HEK293 (cell line): ENCODE results near the gene DST.

ENCODE experiments used
- GLIS2 ChIP-seq: fragments of 450-650 bp; formaldehyde crosslinking; IDR thresholded peaks from 2 replicates; pipeline ENCODE4 v1.5.1; 2016; ENCODE audit warnings: missing biosample characterization, missing genetic modification characterization
- HOXC10 ChIP-seq: sonication (generic); formaldehyde crosslinking; IDR thresholded peaks from 2 replicates; pipeline ENCODE4 v1.8.1; 2023; ENCODE audit warnings: mild to moderate bottlenecking, missing genetic modification reagents
- RBAK ChIP-seq: fragments of 450-650 bp; formaldehyde crosslinking; IDR thresholded peaks from 2 replicates; pipeline ENCODE4 v1.5.1; 2016; ENCODE audit warnings: missing biosample characterization, missing genetic modification characterization
- SETDB1 ChIP-seq: IDR thresholded peaks from one replicate; pipeline ENCODE4 v1.6.1; 2017; ENCODE audit warnings: mild to moderate bottlenecking, low read length, moderate library complexity, mixed read lengths; ENCODE audit not compliant: insufficient read length
- SP2 ChIP-seq: fragments of 450-650 bp; formaldehyde crosslinking; IDR thresholded peaks from 2 replicates; pipeline ENCODE4 v1.5.1; 2016; ENCODE audit warnings: missing biosample characterization, missing genetic modification characterization
- SP7 ChIP-seq: fragments of 450-650 bp; formaldehyde crosslinking; IDR thresholded peaks from 2 replicates; pipeline ENCODE4 v1.5.1; 2016; ENCODE audit warnings: missing biosample characterization, missing genetic modification characterization
- ZBTB1 ChIP-seq: fragments of 450-650 bp; formaldehyde crosslinking; IDR thresholded peaks from 2 replicates; pipeline ENCODE4 v1.5.1; 2016; ENCODE audit warnings: missing biosample characterization, missing genetic modification characterization
- ZBTB17 ChIP-seq: fragments of 450-650 bp; formaldehyde crosslinking; IDR thresholded peaks from 2 replicates; pipeline ENCODE4 v1.5.1; 2016; ENCODE audit warnings: missing biosample characterization, missing genetic modification characterization
- ZBTB48 ChIP-seq: fragments of 450-650 bp; formaldehyde crosslinking; IDR thresholded peaks from 2 replicates; pipeline ENCODE4 v1.5.1; 2016; ENCODE audit warnings: missing biosample characterization, missing genetic modification characterization
- ZIC2 ChIP-seq: fragments of 450-650 bp; formaldehyde crosslinking; IDR thresholded peaks from 2 replicates; pipeline ENCODE4 v1.5.1; 2016; ENCODE audit warnings: missing biosample characterization, missing genetic modification characterization
- ZNF24 ChIP-seq: fragments of 450-650 bp; formaldehyde crosslinking; IDR thresholded peaks from 2 replicates; pipeline ENCODE4 v1.5.1; 2016; ENCODE audit warnings: missing biosample characterization, missing genetic modification characterization
- ZNF335 ChIP-seq: fragments of 450-650 bp; formaldehyde crosslinking; conservative IDR thresholded peaks from 2 replicates; pipeline ENCODE4 v1.5.1; 2016; ENCODE audit warnings: missing biosample characterization, missing genetic modification characterization
- ZNF354C ChIP-seq: fragments of 450-650 bp; formaldehyde crosslinking; IDR thresholded peaks from 2 replicates; pipeline ENCODE4 v1.5.1; 2016; ENCODE audit warnings: missing biosample characterization, missing genetic modification characterization, low read depth, borderline replicate concordance
- ZNF394 ChIP-seq: fragments of 450-650 bp; formaldehyde crosslinking; IDR thresholded peaks from 2 replicates; pipeline ENCODE4 v1.5.1; 2016; ENCODE audit warnings: missing biosample characterization, missing genetic modification characterization, mild to moderate bottlenecking, moderate library complexity, borderline replicate concordance
- ZNF423 ChIP-seq: fragments of 450-650 bp; formaldehyde crosslinking; IDR thresholded peaks from 2 replicates; pipeline ENCODE4 v1.5.1; 2016; ENCODE audit warnings: missing biosample characterization, missing genetic modification characterization
- ZNF530 ChIP-seq: fragments of 450-650 bp; formaldehyde crosslinking; IDR thresholded peaks from 2 replicates; pipeline ENCODE4 v1.5.1; 2016; ENCODE audit warnings: low read depth, missing biosample characterization, missing genetic modification characterization
- ZNF548 ChIP-seq: fragments of 450-650 bp; formaldehyde crosslinking; IDR thresholded peaks from 2 replicates; pipeline ENCODE4 v1.5.1; 2016; ENCODE audit warnings: missing biosample characterization, missing genetic modification characterization
- ZNF549 ChIP-seq: fragments of 450-650 bp; IDR thresholded peaks from 2 replicates; pipeline ENCODE4 v1.5.1; 2018; ENCODE audit warnings: missing biosample characterization, missing genetic modification characterization, mild to moderate bottlenecking, inconsistent platforms, moderate library complexity
- ZNF558 ChIP-seq: fragments of 450-650 bp; formaldehyde crosslinking; IDR thresholded peaks from 2 replicates; pipeline ENCODE4 v1.5.1; 2016; ENCODE audit warnings: missing biosample characterization, missing genetic modification characterization
- ZNF623 ChIP-seq: fragments of 450-650 bp; formaldehyde crosslinking; IDR thresholded peaks from 2 replicates; pipeline ENCODE4 v1.5.1; 2016; ENCODE audit warnings: missing biosample characterization, missing genetic modification characterization
- ZNF624 ChIP-seq: fragments of 450-650 bp; formaldehyde crosslinking; IDR thresholded peaks from 2 replicates; pipeline ENCODE4 v1.5.1; 2017; ENCODE audit warnings: missing biosample characterization, missing genetic modification characterization
- ZNF768 ChIP-seq: fragments of 450-650 bp; formaldehyde crosslinking; IDR thresholded peaks from 2 replicates; pipeline ENCODE4 v1.5.1; 2018; ENCODE audit warnings: missing biosample characterization, mild to moderate bottlenecking, missing genetic modification characterization
- ZNF776 ChIP-seq: fragments of 450-650 bp; formaldehyde crosslinking; IDR thresholded peaks from 2 replicates; pipeline ENCODE4 v1.5.0; 2017; ENCODE audit warnings: missing biosample characterization, missing genetic modification characterization, borderline replicate concordance
- ZNF785 ChIP-seq: fragments of 450-650 bp; formaldehyde crosslinking; IDR thresholded peaks from 2 replicates; pipeline ENCODE4 v1.5.1; 2016; ENCODE audit warnings: missing biosample characterization, missing genetic modification characterization
- ZNF843 ChIP-seq: fragments of 450-650 bp; formaldehyde crosslinking; IDR thresholded peaks from 2 replicates; pipeline ENCODE4 v1.5.1; 2016; ENCODE audit warnings: missing biosample characterization, missing genetic modification characterization
- TF ChIP-seq, protein P1 (sequence below): fragments of 450-650 bp; formaldehyde crosslinking; IDR thresholded peaks from 2 replicates; pipeline ENCODE4 v1.5.1; 2016; ENCODE audit warnings: missing biosample characterization, missing genetic modification characterization, borderline replicate concordance
- TF ChIP-seq, protein P2 (sequence below): fragments of 450-650 bp; formaldehyde crosslinking; IDR thresholded peaks from 2 replicates; pipeline ENCODE4 v1.5.1; 2016; ENCODE audit warnings: missing biosample characterization, missing genetic modification characterization, low read depth
- TF ChIP-seq, protein P3 (sequence below): fragments of 450-650 bp; formaldehyde crosslinking; IDR thresholded peaks from 2 replicates; pipeline ENCODE4 v1.5.1; 2016; ENCODE audit warnings: missing biosample characterization, missing genetic modification characterization
- TF ChIP-seq, protein P4 (sequence below): fragments of 450-650 bp; formaldehyde crosslinking; IDR thresholded peaks from 2 replicates; pipeline ENCODE4 v1.5.1; 2017; ENCODE audit warnings: missing biosample characterization, missing genetic modification characterization
- TF ChIP-seq, protein P5 (sequence below): fragments of 450-650 bp; formaldehyde crosslinking; IDR thresholded peaks from 2 replicates; pipeline ENCODE4 v1.5.1; 2017; ENCODE audit warnings: missing biosample characterization, mild to moderate bottlenecking, missing genetic modification characterization, moderate library complexity

Gene DST

DNA sequence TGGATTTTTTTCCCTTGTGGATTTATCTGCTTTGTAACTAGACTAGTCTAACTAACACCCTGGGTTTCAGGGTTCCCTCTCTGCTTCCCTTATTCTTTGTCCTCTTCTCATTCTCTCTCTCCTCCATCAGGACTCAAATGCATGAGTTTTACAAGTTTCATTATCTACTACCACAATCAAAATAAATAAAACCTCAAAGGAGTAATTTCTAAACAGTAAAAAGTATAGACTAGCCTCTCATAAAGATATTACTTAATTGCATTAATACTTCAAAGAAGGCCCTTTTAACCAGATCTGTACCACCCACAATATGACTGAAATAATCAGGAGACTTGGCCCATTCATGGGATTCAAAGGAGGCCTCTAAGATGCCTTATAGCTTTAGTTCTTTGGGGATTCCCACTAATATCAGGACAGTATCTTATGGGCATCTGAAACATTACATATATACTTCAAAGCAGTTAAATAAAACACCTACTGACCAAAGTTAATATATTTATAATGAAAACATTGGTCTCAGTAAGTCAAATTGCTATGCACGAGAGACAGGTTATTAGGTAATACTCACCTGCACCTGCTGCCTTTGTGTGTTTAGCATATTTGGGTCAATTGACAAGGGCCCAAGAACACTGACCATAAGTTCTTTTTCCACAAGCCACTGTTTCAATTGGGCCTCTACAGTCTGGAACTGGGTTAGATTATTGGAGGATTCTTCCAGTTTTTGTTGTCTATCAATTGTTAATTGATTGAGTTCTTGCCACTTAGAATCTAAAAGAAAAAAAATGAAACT is 85.7 kb downstream of the DST start (continued):
- TF ChIP-seq, protein P1, sequence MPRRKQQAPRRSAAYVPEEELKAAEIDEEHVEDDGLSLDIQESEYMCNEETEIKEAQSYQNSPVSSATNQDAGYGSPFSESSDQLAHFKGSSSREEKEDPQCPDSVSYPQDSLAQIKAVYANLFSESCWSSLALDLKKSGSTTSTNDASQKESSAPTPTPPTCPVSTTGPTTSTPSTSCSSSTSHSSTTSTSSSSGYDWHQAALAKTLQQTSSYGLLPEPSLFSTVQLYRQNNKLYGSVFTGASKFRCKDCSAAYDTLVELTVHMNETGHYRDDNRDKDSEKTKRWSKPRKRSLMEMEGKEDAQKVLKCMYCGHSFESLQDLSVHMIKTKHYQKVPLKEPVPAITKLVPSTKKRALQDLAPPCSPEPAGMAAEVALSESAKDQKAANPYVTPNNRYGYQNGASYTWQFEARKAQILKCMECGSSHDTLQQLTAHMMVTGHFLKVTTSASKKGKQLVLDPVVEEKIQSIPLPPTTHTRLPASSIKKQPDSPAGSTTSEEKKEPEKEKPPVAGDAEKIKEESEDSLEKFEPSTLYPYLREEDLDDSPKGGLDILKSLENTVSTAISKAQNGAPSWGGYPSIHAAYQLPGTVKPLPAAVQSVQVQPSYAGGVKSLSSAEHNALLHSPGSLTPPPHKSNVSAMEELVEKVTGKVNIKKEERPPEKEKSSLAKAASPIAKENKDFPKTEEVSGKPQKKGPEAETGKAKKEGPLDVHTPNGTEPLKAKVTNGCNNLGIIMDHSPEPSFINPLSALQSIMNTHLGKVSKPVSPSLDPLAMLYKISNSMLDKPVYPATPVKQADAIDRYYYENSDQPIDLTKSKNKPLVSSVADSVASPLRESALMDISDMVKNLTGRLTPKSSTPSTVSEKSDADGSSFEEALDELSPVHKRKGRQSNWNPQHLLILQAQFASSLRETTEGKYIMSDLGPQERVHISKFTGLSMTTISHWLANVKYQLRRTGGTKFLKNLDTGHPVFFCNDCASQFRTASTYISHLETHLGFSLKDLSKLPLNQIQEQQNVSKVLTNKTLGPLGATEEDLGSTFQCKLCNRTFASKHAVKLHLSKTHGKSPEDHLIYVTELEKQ (tag by site-specific recombination): no peak
- TF ChIP-seq ZNF623 (tag by site-specific recombination) (no peak), ZNF423 (tag by site-specific recombination) (no peak), ZNF24 (tag by site-specific recombination) (no peak), ZNF785 (tag by site-specific recombination) (no peak), ZNF549 (tag by site-specific recombination) (no peak), ZNF558 (no peak), SP7 (tag by site-specific recombination) (no peak), ZIC2 (tag by site-specific recombination) (no peak), ZNF624 (tag by site-specific recombination) (no peak), ZNF548 (tag by site-specific recombination) (no peak), GLIS2 (no peak), ZNF843 (tag by site-specific recombination) (peak; percentile 73), ZNF530 (tag by site-specific recombination) (no peak), ZNF776 (tag by site-specific recombination) (no peak), SP2 (no peak), ZBTB48 (tag by site-specific recombination) (no peak), SETDB1 (no peak), ZBTB17 (0 out of 2 replicates have a peak, but pooled peaks have one; percentile 6), ZNF394 (tag by site-specific recombination) (no peak), ZNF354C (tag by site-specific recombination) (no peak), ZNF768 (no peak), HOXC10 (CRISPR knock-in tag) (no peak), RBAK (tag by site-specific recombination) (no peak), ZBTB1 (tag by site-specific recombination) (no peak), ZNF335 (tag by site-specific recombination) (peak; percentile 70; the same call in 1 of the 2 replicates)
- TF ChIP-seq, protein P2, sequence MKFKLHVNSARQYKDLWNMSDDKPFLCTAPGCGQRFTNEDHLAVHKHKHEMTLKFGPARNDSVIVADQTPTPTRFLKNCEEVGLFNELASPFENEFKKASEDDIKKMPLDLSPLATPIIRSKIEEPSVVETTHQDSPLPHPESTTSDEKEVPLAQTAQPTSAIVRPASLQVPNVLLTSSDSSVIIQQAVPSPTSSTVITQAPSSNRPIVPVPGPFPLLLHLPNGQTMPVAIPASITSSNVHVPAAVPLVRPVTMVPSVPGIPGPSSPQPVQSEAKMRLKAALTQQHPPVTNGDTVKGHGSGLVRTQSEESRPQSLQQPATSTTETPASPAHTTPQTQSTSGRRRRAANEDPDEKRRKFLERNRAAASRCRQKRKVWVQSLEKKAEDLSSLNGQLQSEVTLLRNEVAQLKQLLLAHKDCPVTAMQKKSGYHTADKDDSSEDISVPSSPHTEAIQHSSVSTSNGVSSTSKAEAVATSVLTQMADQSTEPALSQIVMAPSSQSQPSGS (tag by site-specific recombination): no peak
- TF ChIP-seq, protein P3, sequence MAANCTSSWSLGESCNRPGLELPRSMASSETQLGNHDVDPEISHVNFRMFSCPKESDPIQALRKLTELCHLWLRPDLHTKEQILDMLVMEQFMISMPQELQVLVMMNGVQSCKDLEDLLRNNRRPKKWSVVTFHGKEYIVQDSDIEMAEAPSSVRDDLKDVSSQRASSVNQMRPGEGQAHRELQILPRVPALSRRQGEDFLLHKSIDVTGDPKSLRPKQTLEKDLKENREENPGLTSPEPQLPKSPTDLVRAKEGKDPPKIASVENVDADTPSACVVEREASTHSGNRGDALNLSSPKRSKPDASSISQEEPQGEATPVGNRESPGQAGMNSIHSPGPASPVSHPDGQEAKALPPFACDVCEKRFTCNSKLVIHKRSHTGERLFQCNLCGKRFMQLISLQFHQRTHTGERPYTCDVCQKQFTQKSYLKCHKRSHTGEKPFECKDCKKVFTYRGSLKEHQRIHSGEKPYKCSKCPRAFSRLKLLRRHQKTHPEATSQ (tag by site-specific recombination): no peak
- TF ChIP-seq, protein P4, sequence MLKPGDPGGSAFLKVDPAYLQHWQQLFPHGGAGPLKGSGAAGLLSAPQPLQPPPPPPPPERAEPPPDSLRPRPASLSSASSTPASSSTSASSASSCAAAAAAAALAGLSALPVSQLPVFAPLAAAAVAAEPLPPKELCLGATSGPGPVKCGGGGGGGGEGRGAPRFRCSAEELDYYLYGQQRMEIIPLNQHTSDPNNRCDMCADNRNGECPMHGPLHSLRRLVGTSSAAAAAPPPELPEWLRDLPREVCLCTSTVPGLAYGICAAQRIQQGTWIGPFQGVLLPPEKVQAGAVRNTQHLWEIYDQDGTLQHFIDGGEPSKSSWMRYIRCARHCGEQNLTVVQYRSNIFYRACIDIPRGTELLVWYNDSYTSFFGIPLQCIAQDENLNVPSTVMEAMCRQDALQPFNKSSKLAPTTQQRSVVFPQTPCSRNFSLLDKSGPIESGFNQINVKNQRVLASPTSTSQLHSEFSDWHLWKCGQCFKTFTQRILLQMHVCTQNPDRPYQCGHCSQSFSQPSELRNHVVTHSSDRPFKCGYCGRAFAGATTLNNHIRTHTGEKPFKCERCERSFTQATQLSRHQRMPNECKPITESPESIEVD (tag by site-specific recombination): peak; percentile 61; the same call in 1 of the 2 replicates
- TF ChIP-seq, protein P5, sequence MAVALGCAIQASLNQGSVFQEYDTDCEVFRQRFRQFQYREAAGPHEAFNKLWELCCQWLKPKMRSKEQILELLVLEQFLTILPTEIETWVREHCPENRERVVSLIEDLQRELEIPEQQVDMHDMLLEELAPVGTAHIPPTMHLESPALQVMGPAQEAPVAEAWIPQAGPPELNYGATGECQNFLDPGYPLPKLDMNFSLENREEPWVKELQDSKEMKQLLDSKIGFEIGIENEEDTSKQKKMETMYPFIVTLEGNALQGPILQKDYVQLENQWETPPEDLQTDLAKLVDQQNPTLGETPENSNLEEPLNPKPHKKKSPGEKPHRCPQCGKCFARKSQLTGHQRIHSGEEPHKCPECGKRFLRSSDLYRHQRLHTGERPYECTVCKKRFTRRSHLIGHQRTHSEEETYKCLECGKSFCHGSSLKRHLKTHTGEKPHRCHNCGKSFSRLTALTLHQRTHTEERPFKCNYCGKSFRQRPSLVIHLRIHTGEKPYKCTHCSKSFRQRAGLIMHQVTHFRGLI (tag by site-specific recombination): no peak
